Naive thymus-derived CD4-positive, alpha-beta T cell (primary cell): ENCODE results near the gene NDUFAF2. TPM values are rescaled to one million over a fixed set of nuclear protein-coding genes. Genes with fewer than 3 reads are reported as not detected.

Source experiments
- ATAC-seq: fragments of 150-1000 bp; cut with Tn5 transposase; 2 replicates; pipeline ENCODE4 v1.10.0; 2021; ENCODE audit warnings: mild to moderate bottlenecking, moderate library complexity
- CTCF ChIA-PET: fragments of 350-600 bp; sonication (Branson Sonifier 250); formaldehyde crosslinking; loops from one replicate; lab custom pipeline; 2021; ENCODE audit warnings: antibody characterized with exemption; lab: Charles Lee
- POLR2A ChIA-PET: fragments of 350-600 bp; sonication (Branson Sonifier 250); formaldehyde crosslinking; loops from one replicate; lab custom pipeline; 2021; ENCODE audit warnings: antibody characterized with exemption, inconsistent platforms; lab: Charles Lee
- DNase-seq, 9 donors: peaks; one replicate each; pipeline versions ENCODE4 v3.0.0 to v3.0.0-alpha.2; 2020 to 2022; ENCODE audit warnings: mixed read lengths in 1 of 9
- H3K27ac ChIP-seq: one replicate; pipeline ENCODE4 v1.7.0; 2013; ENCODE audit warnings: mild to moderate bottlenecking, low read depth, low read length, moderate library complexity
- H3K27me3 ChIP-seq, 2 donors: one replicate each; pipeline ENCODE4 v1.7.0; 2013; ENCODE audit warnings: low read length in 2 of 2, mild to moderate bottlenecking in 2 of 2, moderate library complexity in 2 of 2; ENCODE audit not compliant: control insufficient read depth in 2 of 2, insufficient read depth in 2 of 2
- H3K36me3 ChIP-seq, 3 experiments: 1 replicate in 2 of 3; 2 replicates in 1 of 3; pipeline ENCODE4 v1.7.0; 2013; ENCODE audit warnings: low read length in 3 of 3, mild to moderate bottlenecking in 3 of 3, moderate library complexity in 1 of 3; ENCODE audit not compliant: insufficient read depth in 3 of 3, control insufficient read depth in 2 of 3
- H3K4me1 ChIP-seq, 2 donors: one replicate each; pipeline ENCODE4 v1.7.0; 2013; ENCODE audit warnings: low read length in 2 of 2, mild to moderate bottlenecking in 2 of 2, moderate library complexity in 1 of 2; ENCODE audit not compliant: control insufficient read depth in 2 of 2, insufficient read depth in 2 of 2
- H3K4me3 ChIP-seq: 2 replicates; pipeline ENCODE4 v1.7.0; 2013; ENCODE audit warnings: mild to moderate bottlenecking, low read length
- H3K9me3 ChIP-seq, 3 experiments: 1 replicate in 2 of 3; 2 replicates in 1 of 3; pipeline ENCODE4 v1.7.0; 2013; ENCODE audit warnings: low read length in 3 of 3; ENCODE audit not compliant: control insufficient read depth in 2 of 3
- H3K27ac Mint-ChIP-seq, 9 donors: one replicate each; pipeline ENCODE4 v1.8.0; 2020 to 2022; ENCODE audit warnings: mixed read lengths in 9 of 9, mild to moderate bottlenecking in 8 of 9, moderate library complexity in 5 of 9, inconsistent platforms in 2 of 9
- H3K27me3 Mint-ChIP-seq, 5 donors: one replicate each; pipeline ENCODE4 v1.8.0; 2021 to 2022; ENCODE audit warnings: mixed read lengths in 5 of 5, mild to moderate bottlenecking in 1 of 5
- H3K36me3 Mint-ChIP-seq, 5 donors: one replicate each; pipeline ENCODE4 v1.8.0; 2020 to 2022; ENCODE audit warnings: mixed read lengths in 5 of 5, mild to moderate bottlenecking in 3 of 5, inconsistent platforms in 1 of 5
- H3K4me1 Mint-ChIP-seq, 7 donors: one replicate each; pipeline ENCODE4 v1.8.0; 2020 to 2022; ENCODE audit warnings: mixed read lengths in 7 of 7, mild to moderate bottlenecking in 3 of 7, inconsistent platforms in 1 of 7
- H3K4me3 Mint-ChIP-seq, 10 donors: one replicate each; pipeline ENCODE4 v1.8.0; 2020 to 2022; ENCODE audit warnings: mild to moderate bottlenecking in 10 of 10, mixed read lengths in 10 of 10, moderate library complexity in 6 of 10, inconsistent platforms in 2 of 10
- H3K9me3 Mint-ChIP-seq, 11 donors: one replicate each; pipeline ENCODE4 v1.8.0; 2020 to 2022; ENCODE audit warnings: mixed read lengths in 11 of 11, mild to moderate bottlenecking in 4 of 11, inconsistent platforms in 1 of 11, moderate library complexity in 1 of 11
- intact Hi-C, 2 donors: fragments of 100-400 bp; cut with micrococcal nuclease; formaldehyde crosslinking; loops; one replicate each; pipeline ENCODE4 v1.15.1; 2023
- polyA plus RNA-seq, 2 donors: library from polyadenylated mRNA; unstranded; fragments of 300-500 nt; fragmentation: Illumina TruSeq; gene quantifications; one replicate each; pipeline ENCODE4 v1.2.3, GENCODE V29; 2021
- total RNA-seq, 6 experiments: library from RNA in 5 of 6; stranded (reverse) in 5 of 6; gene quantifications; 1 replicate in 5 of 6; 2 replicates in 1 of 6; pipeline ENCODE4 v1.2.3 and lab custom pipeline; 2021 to 2026

The NDUFAF2 gene
- total and polyA plus RNA-seq, 7 experiments from 2014 or later, result 7.0 to 34.7 (median 16.0) TPM

DNA sequence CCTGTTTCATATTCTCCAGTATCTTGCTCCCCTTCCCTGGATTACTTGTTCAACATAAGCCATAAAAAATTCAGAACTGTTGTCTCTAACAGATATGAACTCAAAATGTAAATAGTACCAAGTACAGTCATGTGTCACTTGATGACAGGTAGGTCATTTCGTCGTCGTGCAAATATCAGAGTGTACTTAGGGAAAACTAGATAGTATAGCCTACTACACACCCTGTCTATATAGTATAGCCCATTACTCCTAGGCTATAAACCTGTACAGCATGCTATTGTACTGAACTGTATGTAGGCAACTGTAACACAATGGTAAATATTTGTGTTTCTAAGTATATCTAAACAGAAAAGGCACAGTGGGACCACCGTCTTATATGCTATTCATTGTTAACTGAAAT, 178.1 kb downstream of the NDUFAF2 start:
- Mint-ChIP-seq H3K36me3 (peaks cover 0 to 38% (median 22%) of the 10 kb centered on the region in 5 donors), H3K27me3 (no peaks in the 10 kb centered on the region), H3K27ac (no peak overlapping the region), H3K4me1 (no peaks in the 10 kb centered on the region), H3K4me3 (no peak overlapping the region), H3K9me3 (peaks cover 0 to 9% (median 0%) of the 10 kb centered on the region in 11 donors)
- DNase-seq, result no peak
- H3K4me1 ChIP-seq, result no peaks in the 10 kb centered on the region
- intact Hi-C loops, result no loop called here
- no peaks in the 10 kb centered on the region for H3K9me3 ChIP-seq
- CTCF ChIA-PET, result no interaction called here
- H3K27ac ChIP-seq, result no peak overlapping the region
- POLR2A ChIA-PET, result no interaction called here
- H3K27me3 ChIP-seq, result no peaks in the 10 kb centered on the region
- H3K4me3 ChIP-seq, result no peak overlapping the region
- H3K36me3 ChIP-seq, result no peaks in the 10 kb centered on the region
- ATAC-seq, result no peak

DNA sequence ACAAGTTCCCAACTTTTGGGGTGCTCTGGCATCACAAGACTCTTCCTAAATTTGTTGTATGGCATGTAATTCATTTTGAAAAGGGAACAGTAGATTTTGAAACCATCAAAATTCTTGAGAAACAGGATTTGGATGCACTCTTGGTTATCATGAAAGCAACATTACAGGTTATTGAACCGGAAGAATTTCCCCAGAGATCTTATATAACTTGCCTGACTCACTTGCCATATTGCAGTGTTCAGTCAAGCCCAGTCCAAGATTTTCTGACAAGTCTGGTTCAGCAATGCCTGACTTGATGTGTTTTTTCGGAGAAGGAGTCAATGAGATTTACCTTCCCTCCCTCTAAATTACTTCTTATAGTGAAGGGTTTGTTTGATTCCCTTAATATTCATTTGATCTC, 185.3 kb downstream of the NDUFAF2 start:
- H3K4me1 ChIP-seq, result no peaks in the 10 kb centered on the region
- peaks cover 0 to 6% (median 0%) of the 10 kb centered on the region in 7 donors for H3K4me1 Mint-ChIP-seq

DNA sequence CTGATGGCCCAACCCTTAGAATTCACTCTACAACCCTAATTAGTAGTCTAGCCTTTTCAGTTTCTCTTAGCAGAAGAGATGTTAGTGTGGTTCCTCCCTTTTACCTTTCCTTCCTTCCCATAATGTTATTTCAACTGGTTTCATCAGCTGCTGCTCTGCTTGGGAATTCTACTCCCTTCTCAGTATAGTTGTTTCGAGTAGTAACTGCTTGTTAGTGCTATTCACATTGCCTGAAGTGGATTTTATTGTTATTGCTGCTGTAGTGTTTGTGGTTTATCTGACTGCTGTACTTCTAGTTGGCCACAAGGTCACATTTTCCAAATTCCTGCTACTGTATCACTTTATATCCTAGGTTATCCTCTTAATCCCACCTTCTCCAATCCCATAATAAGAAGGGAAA, 187.6 kb downstream of the NDUFAF2 start:
- H3K9me3 ChIP-seq, result no peaks in the 10 kb centered on the region
- Mint-ChIP-seq H3K36me3 (peaks cover 0 to 13% (median 9%) of the 10 kb centered on the region in 5 donors), H3K27me3 (no peaks in the 10 kb centered on the region), H3K4me3 (no peak overlapping the region), H3K9me3 (peaks cover 0 to 4% (median 0%) of the 10 kb centered on the region in 11 donors), H3K4me1 (peaks cover 0 to 6% (median 0%) of the 10 kb centered on the region in 7 donors), H3K27ac (no peak overlapping the region)
- no peak overlapping the region for H3K27ac ChIP-seq
- intact Hi-C loops, result no loop called here
- ChIA-PET POLR2A (interaction anchor here (0.6 kb wide), 1 partner anchor 46 kb away, joined by 3 read pairs; no protein-coding TSS in a partner anchor), CTCF (no interaction called here)
- no peaks in the 10 kb centered on the region for H3K4me1 ChIP-seq
- no peaks in the 10 kb centered on the region for H3K36me3 ChIP-seq
- H3K4me3 ChIP-seq, result no peak overlapping the region
- ATAC-seq, result no peak
- no peaks in the 10 kb centered on the region for H3K27me3 ChIP-seq
- no peak for DNase-seq

More for the DNA sequence above, 185.3 kb downstream of the NDUFAF2 start:
- Mint-ChIP-seq H3K27me3 (no peaks in the 10 kb centered on the region), H3K27ac (no peak overlapping the region), H3K4me3 (no peak overlapping the region), H3K36me3 (peaks cover 0 to 17% (median 13%) of the 10 kb centered on the region in 5 donors), H3K9me3 (peaks cover 0 to 6% (median 0%) of the 10 kb centered on the region in 11 donors)
- no peak overlapping the region for H3K27ac ChIP-seq
- no peak for ATAC-seq
- CTCF ChIA-PET, result no interaction called here
- no peak overlapping the region for H3K4me3 ChIP-seq
- no peaks in the 10 kb centered on the region for H3K27me3 ChIP-seq
- intact Hi-C loops, result no loop called here
- H3K9me3 ChIP-seq, result no peaks in the 10 kb centered on the region
- POLR2A ChIA-PET, result no interaction called here
- H3K36me3 ChIP-seq, result no peaks in the 10 kb centered on the region
- no peak for DNase-seq

DNA sequence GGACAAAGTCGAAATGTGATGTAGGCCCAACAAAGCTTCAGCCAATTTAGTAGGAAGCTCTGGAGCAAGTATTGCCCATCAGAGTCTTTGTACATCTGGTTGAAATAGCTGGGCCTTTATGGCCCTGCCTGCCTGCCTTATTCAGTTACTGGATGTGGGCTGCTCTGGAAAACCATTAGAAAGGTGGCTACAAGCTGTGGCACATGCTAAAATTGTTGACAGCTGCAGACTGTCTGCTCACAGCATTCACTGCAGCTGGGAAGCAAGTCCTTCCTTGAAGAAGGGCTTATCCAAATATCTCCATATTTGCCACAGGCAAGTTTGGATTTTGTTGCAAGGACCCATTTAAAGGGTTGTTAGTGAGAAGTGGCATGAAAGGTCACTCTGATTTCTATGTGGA, 192.8 kb downstream of the NDUFAF2 start:
- ChIA-PET POLR2A (no interaction called here), CTCF (no interaction called here)
- Mint-ChIP-seq H3K27ac (no peak overlapping the region), H3K36me3 (peaks cover 0 to 14% (median 4%) of the 10 kb centered on the region in 5 donors), H3K4me1 (peaks cover 0 to 6% (median 0%) of the 10 kb centered on the region in 7 donors), H3K4me3 (no peak overlapping the region), H3K9me3 (no peaks in the 10 kb centered on the region), H3K27me3 (no peaks in the 10 kb centered on the region)
- intact Hi-C loops, result no loop called here
- Histone ChIP-seq H3K27me3 (no peaks in the 10 kb centered on the region), H3K36me3 (no peaks in the 10 kb centered on the region), H3K9me3 (no peaks in the 10 kb centered on the region), H3K4me3 (no peak overlapping the region), H3K4me1 (no peaks in the 10 kb centered on the region), H3K27ac (no peak overlapping the region)
- no peak for DNase-seq
- no peak for ATAC-seq

DNA sequence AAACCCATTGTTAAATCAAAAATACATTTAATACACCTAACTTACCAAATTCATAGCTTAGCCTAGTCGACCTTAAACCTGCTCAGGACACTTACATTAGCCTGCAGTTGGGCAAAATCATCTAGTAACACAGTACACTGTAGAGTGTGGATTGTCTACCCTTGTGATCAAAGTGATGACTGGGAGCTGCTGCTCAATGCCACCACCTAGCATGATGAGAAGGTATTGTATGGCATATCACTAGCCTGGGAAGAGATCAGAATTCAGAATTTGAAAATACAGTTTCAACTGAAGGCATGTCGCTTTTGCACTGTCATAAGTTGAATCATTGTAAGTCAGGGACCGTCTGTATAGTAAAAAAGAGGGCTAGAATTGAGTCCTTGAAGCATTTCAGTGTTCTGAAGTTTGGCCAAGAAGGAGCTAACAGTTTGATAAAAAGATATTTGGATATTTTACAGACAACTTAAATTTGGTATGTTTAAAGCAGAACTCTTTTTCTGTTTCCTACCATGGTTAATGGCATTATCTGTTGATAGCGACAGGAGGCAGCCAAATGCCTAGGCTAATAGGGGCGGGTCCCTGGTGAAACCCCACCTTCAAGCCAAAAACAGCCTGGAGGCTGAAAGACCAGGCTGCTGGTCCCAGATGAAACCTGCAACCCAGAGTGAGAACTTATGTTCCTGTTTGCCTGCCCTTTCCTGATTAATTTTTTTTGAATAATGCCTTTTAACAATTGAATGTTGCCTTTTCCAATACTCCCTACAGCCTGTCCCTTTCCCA, 194.3 kb downstream of the NDUFAF2 start:
- H3K4me1 Mint-ChIP-seq, result no peaks in the 10 kb centered on the region
- Histone ChIP-seq H3K27ac (no peak overlapping the region), H3K4me1 (no peaks in the 10 kb centered on the region), H3K36me3 (no peaks in the 10 kb centered on the region), H3K9me3 (no peaks in the 10 kb centered on the region), H3K27me3 (no peaks in the 10 kb centered on the region), H3K4me3 (no peak overlapping the region)
- no peak for DNase-seq
- H3K9me3 Mint-ChIP-seq, result no peaks in the 10 kb centered on the region
- H3K27ac Mint-ChIP-seq, result no peak overlapping the region
- peak; percentile 34 for ATAC-seq
- no peak overlapping the region for H3K4me3 Mint-ChIP-seq
- intact Hi-C loops, result no loop called here
- ChIA-PET POLR2A (no interaction called here), CTCF (no interaction called here)
- no peaks in the 10 kb centered on the region for H3K27me3 Mint-ChIP-seq
- H3K36me3 Mint-ChIP-seq, result peaks cover 0 to 7% (median 0%) of the 10 kb centered on the region in 5 donors

DNA sequence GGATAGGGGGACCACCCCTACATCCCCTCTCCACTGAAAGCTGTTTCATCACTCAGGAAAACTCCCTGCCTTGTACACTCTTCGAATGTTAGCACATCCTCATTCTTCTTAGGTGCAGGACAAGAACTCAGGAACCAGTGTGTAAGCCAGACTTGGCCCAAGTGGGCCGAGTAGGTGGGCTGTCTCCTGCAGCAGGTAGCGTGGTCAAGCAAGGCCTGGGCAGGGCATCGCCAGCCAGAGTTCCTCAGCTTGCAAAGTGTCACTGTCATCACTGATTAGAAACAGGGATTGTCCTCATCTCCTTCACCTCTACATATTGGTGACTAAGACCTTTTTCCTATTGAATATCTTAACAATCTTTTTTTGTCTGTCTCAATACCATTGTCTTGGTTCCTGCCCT, 194.9 kb downstream of the NDUFAF2 start:
- Histone ChIP-seq H3K4me1 (no peaks in the 10 kb centered on the region), H3K27ac (no peak overlapping the region), H3K4me3 (no peak overlapping the region), H3K9me3 (no peaks in the 10 kb centered on the region), H3K36me3 (no peaks in the 10 kb centered on the region), H3K27me3 (no peaks in the 10 kb centered on the region)
- DNase-seq, result no peak
- H3K27me3 Mint-ChIP-seq, result no peaks in the 10 kb centered on the region
- POLR2A ChIA-PET, result no interaction called here
- peaks cover 0 to 3% (median 0%) of the 10 kb centered on the region in 11 donors for H3K9me3 Mint-ChIP-seq
- no peak for ATAC-seq
- no peak overlapping the region for H3K4me3 Mint-ChIP-seq
- intact Hi-C loops, result no loop called here
- H3K27ac Mint-ChIP-seq, result peak overlapping the region in 1 of 9 donors; percentile 2
- CTCF ChIA-PET, result no interaction called here
- peaks cover 0 to 11% (median 0%) of the 10 kb centered on the region in 5 donors for H3K36me3 Mint-ChIP-seq
- no peaks in the 10 kb centered on the region for H3K4me1 Mint-ChIP-seq

DNA sequence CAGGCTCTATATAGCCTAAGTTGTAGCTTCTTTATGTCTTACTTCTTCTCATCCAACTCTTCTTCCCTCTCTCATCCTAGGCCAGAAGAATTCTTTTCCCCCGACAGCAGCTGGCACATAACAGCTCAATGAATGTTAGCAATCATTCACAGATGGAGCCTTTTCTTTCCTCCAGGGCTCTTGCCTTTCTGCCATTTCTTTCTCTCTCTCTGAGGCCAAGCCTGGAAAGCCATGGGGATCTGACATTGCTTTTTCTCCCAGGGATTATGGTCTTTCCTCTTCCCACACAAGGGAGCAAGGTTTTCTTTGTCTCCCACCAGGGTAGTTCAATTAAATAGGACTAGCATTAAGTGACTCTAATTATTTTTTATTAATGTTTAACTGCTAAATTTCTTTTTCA, 196.8 kb downstream of the NDUFAF2 start:
- Mint-ChIP-seq H3K36me3 (peaks cover 0 to 22% (median 9%) of the 10 kb centered on the region in 5 donors), H3K27me3 (no peaks in the 10 kb centered on the region), H3K4me1 (no peaks in the 10 kb centered on the region), H3K9me3 (peaks cover 0 to 14% (median 5%) of the 10 kb centered on the region in 11 donors), H3K27ac (no peak overlapping the region), H3K4me3 (no peak overlapping the region)
- ChIA-PET POLR2A (no interaction called here), CTCF (no interaction called here)
- ATAC-seq, result no peak
- H3K27me3 ChIP-seq, result no peaks in the 10 kb centered on the region
- no peaks in the 10 kb centered on the region for H3K36me3 ChIP-seq
- no peak for DNase-seq
- no peaks in the 10 kb centered on the region for H3K4me1 ChIP-seq
- H3K27ac ChIP-seq, result no peak overlapping the region
- no peak overlapping the region for H3K4me3 ChIP-seq
- H3K9me3 ChIP-seq, result no peaks in the 10 kb centered on the region
- intact Hi-C loops, result no loop called here
